Measurements from ENCODE around the gene PCBP3. TPM values are rescaled to one million over a fixed set of nuclear protein-coding genes. Genes with fewer than 3 reads are reported as not detected.

PCBP3 gene
- total RNA-seq, 1 donor from 2014 or later, result 3.8 TPM

DNA sequence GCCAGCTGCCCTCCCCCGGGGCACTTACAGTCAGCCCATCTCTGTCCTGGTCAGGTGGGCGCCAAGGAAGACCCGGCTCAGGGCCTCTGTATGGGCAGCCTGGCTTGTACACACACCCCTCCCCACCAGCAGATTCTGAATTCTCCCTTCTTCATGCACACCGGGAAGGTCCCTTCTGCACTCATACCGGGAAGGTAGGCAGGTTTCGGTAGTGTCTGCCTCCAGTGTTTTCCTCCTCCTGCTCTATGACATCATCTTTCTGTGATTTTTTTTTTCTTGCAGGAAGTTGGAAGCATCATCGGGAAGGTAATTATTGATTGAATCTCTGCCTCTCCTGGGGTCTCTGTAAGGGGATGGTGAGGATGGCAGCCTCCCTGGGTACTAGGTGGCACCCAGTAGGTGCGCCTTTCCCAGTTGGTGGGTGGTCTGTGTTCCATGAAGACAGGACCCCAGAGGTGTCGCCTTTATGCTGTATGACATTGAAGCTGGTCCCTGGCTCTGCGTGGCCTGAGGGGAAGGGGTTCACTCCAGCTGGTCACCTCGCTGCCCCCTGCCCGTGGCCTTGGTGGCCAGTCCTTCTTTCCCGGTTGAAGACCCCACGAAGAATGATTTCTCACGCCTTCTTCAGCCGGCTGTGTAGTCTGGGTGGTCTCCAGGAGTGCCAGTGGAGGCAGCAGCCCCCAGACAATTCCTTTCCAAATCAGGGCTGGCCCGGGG is 255.9 kb downstream of the PCBP3 start:
- no peak overlapping the region for H3K4me3 ChIP-seq
- ATAC-seq, result no peak
- no peaks in the 10 kb centered on the region for H3K36me3 ChIP-seq
- H3K4me1 ChIP-seq, result no peaks in the 10 kb centered on the region
- TF ChIP-seq, protein P1, sequence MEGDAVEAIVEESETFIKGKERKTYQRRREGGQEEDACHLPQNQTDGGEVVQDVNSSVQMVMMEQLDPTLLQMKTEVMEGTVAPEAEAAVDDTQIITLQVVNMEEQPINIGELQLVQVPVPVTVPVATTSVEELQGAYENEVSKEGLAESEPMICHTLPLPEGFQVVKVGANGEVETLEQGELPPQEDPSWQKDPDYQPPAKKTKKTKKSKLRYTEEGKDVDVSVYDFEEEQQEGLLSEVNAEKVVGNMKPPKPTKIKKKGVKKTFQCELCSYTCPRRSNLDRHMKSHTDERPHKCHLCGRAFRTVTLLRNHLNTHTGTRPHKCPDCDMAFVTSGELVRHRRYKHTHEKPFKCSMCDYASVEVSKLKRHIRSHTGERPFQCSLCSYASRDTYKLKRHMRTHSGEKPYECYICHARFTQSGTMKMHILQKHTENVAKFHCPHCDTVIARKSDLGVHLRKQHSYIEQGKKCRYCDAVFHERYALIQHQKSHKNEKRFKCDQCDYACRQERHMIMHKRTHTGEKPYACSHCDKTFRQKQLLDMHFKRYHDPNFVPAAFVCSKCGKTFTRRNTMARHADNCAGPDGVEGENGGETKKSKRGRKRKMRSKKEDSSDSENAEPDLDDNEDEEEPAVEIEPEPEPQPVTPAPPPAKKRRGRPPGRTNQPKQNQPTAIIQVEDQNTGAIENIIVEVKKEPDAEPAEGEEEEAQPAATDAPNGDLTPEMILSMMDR (IDR thresholded peaks at IDR 0.05), result no peak
- DNase-seq, result no peak
- H3K27me3 ChIP-seq, result no peaks in the 10 kb centered on the region
- no peak overlapping the region for H3K27ac ChIP-seq
- no peaks in the 10 kb centered on the region for H3K9me3 ChIP-seq
- intact Hi-C loops (cut with DNase I), result no loop called here

GRCh38 chr21:45900034-45900868 is 256.7 kb downstream of the PCBP3 start:
- DNase-seq (no peak), ATAC-seq (no peak)
- intact Hi-C loops (cut with DNase I), result no loop called here
- Histone ChIP-seq H3K9me3 (no peaks in the 10 kb centered on the region), H3K4me1 (no peaks in the 10 kb centered on the region), H3K4me3 (no peak overlapping the region), H3K36me3 (no peaks in the 10 kb centered on the region), H3K27ac (no peak overlapping the region), H3K27me3 (no peaks in the 10 kb centered on the region)
- TF ChIP-seq, protein P1 (IDR thresholded peaks at IDR 0.05), result no peak

GRCh38 chr21:45901061-45901690 is 257.7 kb downstream of the PCBP3 start:
- Histone ChIP-seq H3K36me3 (no peaks in the 10 kb centered on the region), H3K4me1 (no peaks in the 10 kb centered on the region), H3K9me3 (no peaks in the 10 kb centered on the region), H3K4me3 (no peak overlapping the region), H3K27ac (no peak overlapping the region), H3K27me3 (no peaks in the 10 kb centered on the region)
- intact Hi-C loops (cut with DNase I), result no loop called here
- TF ChIP-seq, protein P1 (IDR thresholded peaks at IDR 0.05), result no peak
- ATAC-seq (no peak), DNase-seq (no peak)

DNA sequence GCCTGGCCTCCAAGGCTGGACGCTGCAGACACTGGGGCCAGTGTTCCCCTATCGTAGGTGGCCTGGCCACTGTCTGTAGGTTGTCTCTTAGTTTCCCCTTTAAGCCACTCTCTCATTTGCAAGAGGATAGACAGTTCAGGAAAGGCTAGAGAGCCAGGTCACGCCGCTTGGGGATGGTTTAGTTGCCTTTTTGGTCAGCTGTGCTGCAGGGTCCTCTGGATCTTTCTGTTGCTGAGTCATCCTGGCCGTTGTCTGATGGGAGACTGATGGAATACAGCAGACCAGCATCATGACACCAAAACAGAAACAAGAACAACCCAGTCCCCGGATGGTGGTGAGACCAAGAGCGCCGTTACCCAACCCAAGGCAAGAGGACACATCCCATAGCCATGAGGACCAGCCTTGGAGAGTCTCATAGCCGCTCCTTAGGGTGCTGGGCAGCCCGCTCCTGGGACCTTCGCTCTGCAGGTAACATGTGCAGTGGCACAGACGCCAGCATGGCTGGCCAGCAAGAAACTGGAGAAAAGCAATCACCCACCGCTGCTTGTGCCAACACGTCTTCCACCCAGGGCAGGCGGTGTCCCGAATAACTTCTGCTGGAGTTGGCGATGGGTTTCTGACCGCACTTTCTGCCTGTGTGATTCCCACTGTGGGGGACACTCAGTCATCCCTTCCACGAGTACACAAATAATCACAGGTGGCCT is 258.9 kb downstream of the PCBP3 start:
- H3K36me3 ChIP-seq, result no peaks in the 10 kb centered on the region
- no peak overlapping the region for H3K4me3 ChIP-seq
- no peak for DNase-seq
- H3K27ac ChIP-seq, result no peak overlapping the region
- intact Hi-C loops (cut with DNase I), result no loop called here
- ATAC-seq, result no peak
- no peaks in the 10 kb centered on the region for H3K4me1 ChIP-seq
- TF ChIP-seq, protein P1 (IDR thresholded peaks at IDR 0.05), result no peak
- H3K27me3 ChIP-seq, result no peaks in the 10 kb centered on the region
- no peaks in the 10 kb centered on the region for H3K9me3 ChIP-seq

DNA sequence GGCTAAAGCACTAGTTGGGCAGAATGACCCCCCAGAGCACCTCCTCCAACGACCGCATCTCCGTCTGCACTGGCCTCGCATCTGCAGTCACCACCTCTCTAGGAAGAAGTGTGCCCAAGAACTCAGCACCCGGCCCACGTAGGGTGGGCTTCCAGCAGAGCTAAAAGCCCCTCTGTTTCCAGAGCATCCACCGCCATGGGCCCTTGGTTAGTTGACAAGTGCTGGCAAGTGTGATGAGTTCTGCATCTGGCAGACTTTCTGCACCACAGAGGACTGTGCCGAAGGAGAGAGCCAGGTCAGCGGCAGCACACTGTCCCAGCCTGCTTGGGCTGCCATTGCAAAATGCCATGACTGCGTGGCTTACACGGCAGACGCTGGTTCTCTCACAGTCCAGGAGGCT is 261.7 kb downstream of the PCBP3 start:
- intact Hi-C loops (cut with DNase I), result no loop called here
- TF ChIP-seq, protein P1 (IDR thresholded peaks at IDR 0.05), result no peak
- no peaks in the 10 kb centered on the region for H3K9me3 ChIP-seq
- no peak for ATAC-seq
- no peaks in the 10 kb centered on the region for H3K4me1 ChIP-seq
- no peak overlapping the region for H3K4me3 ChIP-seq
- no peaks in the 10 kb centered on the region for H3K36me3 ChIP-seq
- no peak overlapping the region for H3K27ac ChIP-seq
- no peak for DNase-seq
- no peaks in the 10 kb centered on the region for H3K27me3 ChIP-seq
